A673 (cell line): ENCODE measurements around the gene INPP4A.

Experiments used
- EZH2 ChIP-seq: fragments of 200-600 bp; sonication (generic); IDR thresholded peaks from 2 replicates; pipeline ENCODE4 v1.6.1; 2017; ENCODE audit warnings: borderline replicate concordance, low read depth, mild to moderate bottlenecking, mixed read lengths, antibody characterized with exemption, low read length; ENCODE audit not compliant: poor library complexity, severe bottlenecking
- TF ChIP-seq, protein P1 (sequence below): fragments of 300-800, 200-600 bp; sonication (generic); conservative IDR thresholded peaks from 2 replicates; pipeline ENCODE4 v1.5.1; 2017; ENCODE audit warnings: low read depth, mild to moderate bottlenecking, antibody characterized with exemption, low read length, moderate library complexity, mixed read lengths

GRCh38 chr2:98541906-98542305 lies 97.2 kb downstream of the INPP4A start:
- TF ChIP-seq, protein P1, sequence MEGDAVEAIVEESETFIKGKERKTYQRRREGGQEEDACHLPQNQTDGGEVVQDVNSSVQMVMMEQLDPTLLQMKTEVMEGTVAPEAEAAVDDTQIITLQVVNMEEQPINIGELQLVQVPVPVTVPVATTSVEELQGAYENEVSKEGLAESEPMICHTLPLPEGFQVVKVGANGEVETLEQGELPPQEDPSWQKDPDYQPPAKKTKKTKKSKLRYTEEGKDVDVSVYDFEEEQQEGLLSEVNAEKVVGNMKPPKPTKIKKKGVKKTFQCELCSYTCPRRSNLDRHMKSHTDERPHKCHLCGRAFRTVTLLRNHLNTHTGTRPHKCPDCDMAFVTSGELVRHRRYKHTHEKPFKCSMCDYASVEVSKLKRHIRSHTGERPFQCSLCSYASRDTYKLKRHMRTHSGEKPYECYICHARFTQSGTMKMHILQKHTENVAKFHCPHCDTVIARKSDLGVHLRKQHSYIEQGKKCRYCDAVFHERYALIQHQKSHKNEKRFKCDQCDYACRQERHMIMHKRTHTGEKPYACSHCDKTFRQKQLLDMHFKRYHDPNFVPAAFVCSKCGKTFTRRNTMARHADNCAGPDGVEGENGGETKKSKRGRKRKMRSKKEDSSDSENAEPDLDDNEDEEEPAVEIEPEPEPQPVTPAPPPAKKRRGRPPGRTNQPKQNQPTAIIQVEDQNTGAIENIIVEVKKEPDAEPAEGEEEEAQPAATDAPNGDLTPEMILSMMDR = no peak
- no peak for TF ChIP-seq EZH2
